Measurements from ENCODE around the gene LRRC45.

LRRC45 gene

GRCh38 chr17:82033359-82034085 lies 10.4 kb downstream of the LRRC45 start:
- ATAC-seq (ENCODE audit: insufficient read depth, low read depth): no peak
- Histone ChIP-seq H2AFZ (ENCODE audit: low read depth, low read length) (no peak overlapping the region), H3K79me2 (ENCODE audit: insufficient read depth, low read length) (peaks cover 21% of the 10 kb centered on the region), H3K27me3 (ENCODE audit: insufficient read depth, low read length, poor library complexity) (no peaks in the 10 kb centered on the region), H4K20me1 (ENCODE audit: insufficient read depth, low read length) (peaks cover 39% of the 10 kb centered on the region), H3K27ac (ENCODE audit: low read length) (no peak overlapping the region), H3K9ac (ENCODE audit: low read depth, low read length) (no peak overlapping the region), H3K4me3 (ENCODE audit: low read depth in 1 of 2, low read length in 2 of 2) (no peak overlapping the region), H3K4me2 (ENCODE audit: insufficient read depth, low read length) (no peak overlapping the region), H3K36me3 (ENCODE audit: insufficient read depth, low read length) (peaks cover 38% of the 10 kb centered on the region), H3K4me1 (ENCODE audit: insufficient read depth, low read length) (peaks cover 52% of the 10 kb centered on the region), H3K9me3 (ENCODE audit: insufficient read depth, low read length, severe bottlenecking) (no peaks in the 10 kb centered on the region)
- TF ChIP-seq EZH2 (IDR thresholded peaks at IDR 0.05; ENCODE audit: borderline replicate concordance, low read depth, low read length, severe bottlenecking): no peak
- no peak for TF ChIP-seq CTCF (IDR thresholded peaks at IDR 0.05; ENCODE audit: borderline replicate concordance, extremely low read depth, low read length, poor library complexity, severe bottlenecking)
- DNase-seq: peak; percentile 8

- H3K27ac ChIP-seq (ENCODE audit: low read length): no peak overlapping the region
- TF ChIP-seq EZH2 (IDR thresholded peaks at IDR 0.05; ENCODE audit: borderline replicate concordance, low read depth, low read length, severe bottlenecking): no peak
- TF ChIP-seq CTCF (IDR thresholded peaks at IDR 0.05; ENCODE audit: borderline replicate concordance, extremely low read depth, low read length, poor library complexity, severe bottlenecking): no peak
- H4K20me1 ChIP-seq (ENCODE audit: insufficient read depth, low read length): peaks cover 37% of the 10 kb centered on the region
- H3K9ac ChIP-seq (ENCODE audit: low read depth, low read length): no peak overlapping the region
- H3K36me3 ChIP-seq (ENCODE audit: insufficient read depth, low read length): peaks cover 36% of the 10 kb centered on the region
- no peak overlapping the region for H3K4me3 ChIP-seq (ENCODE audit: low read depth in 1 of 2, low read length in 2 of 2)
- no peak for ATAC-seq (ENCODE audit: insufficient read depth, low read depth)
- peaks cover 21% of the 10 kb centered on the region for H3K79me2 ChIP-seq (ENCODE audit: insufficient read depth, low read length)
- no peak overlapping the region for H3K4me2 ChIP-seq (ENCODE audit: insufficient read depth, low read length)
- H3K4me1 ChIP-seq (ENCODE audit: insufficient read depth, low read length): peaks cover 52% of the 10 kb centered on the region
- H3K9me3 ChIP-seq (ENCODE audit: insufficient read depth, low read length, severe bottlenecking): no peaks in the 10 kb centered on the region
- peak; percentile 8 for DNase-seq
- no peaks in the 10 kb centered on the region for H3K27me3 ChIP-seq (ENCODE audit: insufficient read depth, low read length, poor library complexity)
- H2AFZ ChIP-seq (ENCODE audit: low read depth, low read length): no peak overlapping the region
Measured at GRCh38 chr17:82034371-82035011, 11.4 kb downstream of the LRRC45 start.

- no peak overlapping the region for H3K27ac ChIP-seq (ENCODE audit: low read length)
- TF ChIP-seq EZH2 (IDR thresholded peaks at IDR 0.05; ENCODE audit: borderline replicate concordance, low read depth, low read length, severe bottlenecking) (no peak), CTCF (IDR thresholded peaks at IDR 0.05; ENCODE audit: borderline replicate concordance, extremely low read depth, low read length, poor library complexity, severe bottlenecking) (no peak)
- peak overlapping the region; percentile 74; the same call in 1 of the 2 replicates for H3K9ac ChIP-seq (ENCODE audit: low read depth, low read length)
- ATAC-seq (ENCODE audit: insufficient read depth, low read depth) (no peak), DNase-seq (no peak)
- 0 out of 4 replicates have a peak overlapping the region, but pooled peaks of 1 of the 2 experiments have one; percentile 68 for H3K4me3 ChIP-seq (ENCODE audit: low read depth in 1 of 2, low read length in 2 of 2)
- no peaks in the 10 kb centered on the region for H3K27me3 ChIP-seq (ENCODE audit: insufficient read depth, low read length, poor library complexity)
- H2AFZ ChIP-seq (ENCODE audit: low read depth, low read length): no peak overlapping the region
- H3K4me1 ChIP-seq (ENCODE audit: insufficient read depth, low read length): peaks cover 42% of the 10 kb centered on the region
- H3K9me3 ChIP-seq (ENCODE audit: insufficient read depth, low read length, severe bottlenecking): no peaks in the 10 kb centered on the region
- peaks cover 28% of the 10 kb centered on the region for H3K36me3 ChIP-seq (ENCODE audit: insufficient read depth, low read length)
- H4K20me1 ChIP-seq (ENCODE audit: insufficient read depth, low read length): peaks cover 29% of the 10 kb centered on the region
- peaks cover 21% of the 10 kb centered on the region for H3K79me2 ChIP-seq (ENCODE audit: insufficient read depth, low read length)
- H3K4me2 ChIP-seq (ENCODE audit: insufficient read depth, low read length): peak overlapping the region; percentile 85; the same call in 1 of the 2 replicates
Measured at GRCh38 chr17:82035488-82035887, 12.4 kb downstream of the LRRC45 start.

All from DND-41 (cell line).